GM19395 (cell line): ENCODE results near the gene ZMYM1.
"Not testable (repeated sequence)": the region's sequence is repeated elsewhere in the genome, so short reads cannot be mapped to it uniquely, and the experiment has no call there.

ENCODE experiments used
- ATAC-seq: cut with Tn5 transposase; IDR thresholded peaks from one replicate; pipeline ENCODE4 v1.9.1; 2021; ENCODE audit warnings: mild to moderate bottlenecking, moderate library complexity; ENCODE audit not compliant: unreplicated experiment

Gene ZMYM1

DNA sequence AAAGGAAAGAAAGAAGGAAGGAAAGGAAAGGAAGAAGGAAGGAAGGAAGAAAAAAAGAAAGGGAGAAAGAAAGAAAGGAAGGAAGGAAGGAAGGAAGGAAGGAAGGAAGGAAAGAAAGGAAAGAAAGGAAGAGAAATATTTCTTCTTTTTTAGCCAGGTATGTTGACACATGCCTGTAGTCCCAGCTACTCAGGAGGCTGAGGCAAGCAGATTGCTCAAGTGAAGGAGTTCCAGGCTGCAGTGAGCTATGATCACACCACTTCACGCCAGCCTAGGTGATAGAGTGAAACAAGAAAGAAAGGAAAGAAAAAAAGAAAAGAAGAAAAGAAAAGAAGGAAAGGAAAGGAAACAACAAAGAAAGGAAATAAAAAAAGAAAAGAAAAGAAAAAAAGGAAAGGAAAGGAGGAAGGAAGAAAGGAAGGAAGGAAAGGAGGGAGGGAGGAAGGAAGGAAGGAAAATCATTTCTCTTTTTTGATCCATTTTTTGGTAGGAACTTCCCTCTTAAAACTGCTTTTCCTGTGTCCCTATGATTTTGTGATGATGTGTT, 5.8 kb upstream of the ZMYM1 start:
- no peak for ATAC-seq

GRCh38 chr1:35076426-35076825, 2.8 kb upstream of the ZMYM1 start:
- ATAC-seq = not testable (repeated sequence)

DNA sequence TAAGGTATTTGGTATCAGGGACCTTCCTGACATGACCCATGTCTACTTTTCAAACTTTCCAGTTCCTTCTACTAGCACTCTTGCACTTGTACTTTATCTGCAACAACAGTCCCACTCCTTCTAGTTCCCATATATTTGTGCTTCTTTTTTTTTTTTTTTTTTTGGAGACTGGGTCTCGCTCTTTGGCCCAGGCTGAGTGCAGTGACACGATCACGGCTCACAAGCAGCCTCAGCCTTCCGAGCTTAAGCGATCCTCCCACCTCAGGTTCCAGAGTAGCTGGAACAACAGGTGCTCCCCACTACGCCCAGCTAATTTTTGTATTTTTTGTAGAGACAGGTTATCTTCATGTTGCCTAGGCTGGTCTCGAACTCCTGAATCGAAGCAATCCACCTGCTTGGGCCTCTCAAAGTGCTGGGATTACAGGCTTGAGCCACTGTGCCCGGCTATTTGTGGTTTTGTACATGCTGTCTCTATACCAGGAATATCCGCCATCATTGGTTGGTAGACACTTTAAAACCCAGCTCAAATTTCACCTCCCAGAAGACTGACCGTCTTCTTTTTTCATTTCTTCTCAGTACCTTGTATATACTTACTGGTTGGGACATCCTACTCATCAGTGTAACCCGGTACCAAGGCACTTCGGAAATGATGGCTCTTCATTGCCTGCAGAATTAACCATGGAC, 1.1 kb downstream of the ZMYM1 start:
- no peak for ATAC-seq

- ATAC-seq = no peak
These were observed 6.2 kb downstream of the ZMYM1 start for GRCh38 chr1:35085421-35085820.

DNA sequence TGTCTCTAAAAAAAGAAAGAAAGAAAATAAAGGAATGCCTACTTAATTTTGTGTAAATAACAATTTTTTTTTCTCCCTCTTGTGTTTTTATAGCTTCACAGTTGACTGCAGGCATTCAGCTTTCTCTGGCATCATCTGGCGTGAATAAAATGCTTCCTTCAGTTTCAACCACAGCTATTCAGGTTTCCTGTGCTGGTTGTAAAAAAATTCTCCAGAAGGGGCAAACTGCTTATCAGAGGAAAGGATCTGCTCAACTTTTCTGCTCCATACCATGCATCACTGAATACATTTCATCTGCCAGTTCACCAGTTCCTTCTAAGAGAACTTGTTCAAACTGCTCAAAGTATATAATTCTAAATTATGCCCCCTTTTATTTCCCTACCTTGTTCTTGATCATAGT, 18.0 kb downstream of the ZMYM1 start:
- no peak for ATAC-seq

DNA sequence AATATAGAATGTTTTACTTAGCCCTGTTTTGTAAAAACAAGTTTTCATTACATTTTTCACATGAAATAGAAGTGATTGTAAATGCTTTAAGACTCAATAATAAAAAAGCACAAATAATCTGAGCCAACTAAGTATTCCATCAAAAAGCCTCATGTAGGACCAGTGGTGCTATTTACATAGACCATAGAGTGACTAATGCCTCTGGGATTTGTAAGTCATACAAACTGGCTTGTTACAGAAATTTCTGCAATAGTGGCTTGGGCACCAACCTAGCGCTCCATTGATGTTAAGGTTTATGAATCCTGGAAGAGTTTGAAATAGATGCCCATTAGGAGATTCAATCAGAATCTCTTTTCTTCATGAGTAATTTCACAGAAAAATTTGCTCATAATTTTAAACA, 31.9 kb downstream of the ZMYM1 start:
- no peak for ATAC-seq

DNA sequence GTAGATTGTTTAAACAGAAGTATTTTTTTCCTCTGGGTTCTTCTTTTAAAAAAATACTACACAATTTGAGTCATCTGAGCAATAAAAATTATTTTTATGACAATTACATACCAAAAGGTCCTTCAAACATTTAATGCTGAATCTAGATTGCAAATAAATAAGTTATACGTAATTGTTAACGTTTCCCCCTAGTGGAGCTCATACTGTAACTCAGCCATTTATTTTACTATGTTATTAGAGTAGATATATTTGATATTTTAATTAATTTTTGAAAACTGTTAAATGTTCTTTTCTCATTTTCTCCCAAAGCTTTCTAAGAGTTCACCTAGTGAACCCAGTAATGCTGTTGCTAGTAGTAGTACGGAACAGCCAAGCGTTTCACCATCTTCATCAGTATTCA, 33.5 kb downstream of the ZMYM1 start:
- no peak for ATAC-seq

GRCh38 chr1:35115459-35116383, 36.5 kb downstream of the ZMYM1 start:
- ATAC-seq = no peak

DNA sequence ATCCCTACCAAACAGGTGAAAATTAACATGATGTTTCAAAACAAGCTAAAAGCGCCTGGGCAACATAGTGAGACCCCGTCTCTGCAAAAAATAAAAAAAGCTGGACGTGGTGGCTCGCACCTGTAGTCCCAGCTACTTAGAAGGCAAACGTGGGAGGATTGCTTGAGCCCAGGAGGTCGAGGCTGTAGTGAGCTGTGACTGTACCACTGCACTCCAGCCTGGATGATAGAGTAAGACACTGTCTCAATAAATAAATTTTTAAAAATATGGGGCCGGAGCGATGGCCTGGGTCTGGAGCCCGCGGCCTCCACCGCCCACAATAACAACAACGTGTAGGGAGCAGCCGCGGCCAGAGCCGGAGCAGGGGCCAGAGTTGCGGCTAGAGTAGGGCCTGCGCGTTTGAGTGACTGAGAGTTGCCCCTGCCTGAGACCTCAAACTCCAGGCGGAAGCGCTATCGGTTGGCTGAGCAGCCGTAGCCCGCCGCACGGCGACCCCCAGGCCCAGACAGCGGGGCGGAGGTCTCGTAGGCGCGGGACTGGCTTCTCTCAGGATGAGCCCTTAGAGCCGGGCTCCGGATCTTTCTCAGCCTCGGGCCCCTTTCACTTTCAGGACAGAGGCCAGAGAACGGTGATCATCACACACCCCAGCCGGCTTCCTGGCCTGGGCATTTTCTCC, 41.4 kb downstream of the ZMYM1 start:
- peak; percentile 68 for ATAC-seq

DNA sequence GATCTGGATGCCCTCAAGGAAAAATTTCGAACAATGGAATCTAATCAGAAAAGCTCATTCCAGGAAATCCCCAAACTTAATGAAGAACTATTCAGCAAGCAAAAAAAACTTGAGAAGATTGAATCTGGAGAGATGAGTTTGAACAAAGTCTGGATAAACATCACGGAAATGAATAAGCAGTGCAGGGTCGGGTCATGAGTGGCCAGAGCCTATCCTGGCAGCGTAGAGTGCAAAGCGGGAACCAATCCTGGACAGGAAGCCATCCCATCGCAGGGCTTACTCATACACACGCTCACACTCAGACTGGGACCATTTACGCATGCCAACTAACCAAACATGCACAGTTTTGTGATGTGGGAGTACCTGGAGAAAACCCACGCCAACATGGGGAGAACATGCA, 43.1 kb downstream of the ZMYM1 start:
- ATAC-seq = no peak

DNA sequence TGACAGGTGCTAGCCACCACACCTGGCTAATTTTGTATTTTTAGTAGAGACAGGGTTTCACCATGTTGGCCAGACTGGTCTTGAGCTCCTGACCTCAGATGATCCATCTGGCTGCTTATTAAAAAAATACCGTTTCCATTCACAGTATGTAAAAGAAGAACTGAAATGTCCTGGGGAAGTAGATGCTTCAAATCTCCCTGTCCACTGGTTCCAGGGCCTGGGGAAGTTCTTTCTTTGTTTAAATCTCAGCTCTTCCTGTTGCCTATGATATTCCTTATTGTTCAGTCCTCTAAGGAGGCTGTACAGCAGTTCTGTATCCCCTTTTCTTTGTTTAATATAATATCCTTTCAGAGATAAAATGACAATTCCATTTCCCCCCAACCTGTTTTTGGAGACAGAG, 47.4 kb downstream of the ZMYM1 start:
- no peak for ATAC-seq

DNA sequence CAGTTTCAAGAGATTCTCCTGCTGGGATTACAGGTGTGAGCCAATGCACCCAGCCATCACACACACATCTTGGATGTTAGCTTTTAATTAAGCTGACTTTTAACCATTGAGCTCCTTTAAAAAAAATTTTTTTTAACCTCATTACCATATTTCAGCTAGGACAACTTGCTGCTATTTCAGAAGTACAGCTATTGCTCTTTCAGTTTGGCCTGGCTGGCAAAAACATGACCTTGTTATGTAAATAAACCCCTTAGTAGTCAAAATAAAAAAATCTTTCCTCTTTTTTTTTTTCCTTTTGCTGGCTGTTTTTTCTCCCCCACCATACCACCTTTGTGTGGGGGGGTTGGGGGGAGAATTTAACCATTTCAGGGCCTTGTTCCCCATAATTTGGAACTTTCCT, 49.9 kb downstream of the ZMYM1 start:
- no peak for ATAC-seq

GRCh38 chr1:35136780-35137179, 57.6 kb downstream of the ZMYM1 start:
- no peak for ATAC-seq

GRCh38 chr1:35137590-35137989, 58.4 kb downstream of the ZMYM1 start:
- not testable (repeated sequence) for ATAC-seq

DNA sequence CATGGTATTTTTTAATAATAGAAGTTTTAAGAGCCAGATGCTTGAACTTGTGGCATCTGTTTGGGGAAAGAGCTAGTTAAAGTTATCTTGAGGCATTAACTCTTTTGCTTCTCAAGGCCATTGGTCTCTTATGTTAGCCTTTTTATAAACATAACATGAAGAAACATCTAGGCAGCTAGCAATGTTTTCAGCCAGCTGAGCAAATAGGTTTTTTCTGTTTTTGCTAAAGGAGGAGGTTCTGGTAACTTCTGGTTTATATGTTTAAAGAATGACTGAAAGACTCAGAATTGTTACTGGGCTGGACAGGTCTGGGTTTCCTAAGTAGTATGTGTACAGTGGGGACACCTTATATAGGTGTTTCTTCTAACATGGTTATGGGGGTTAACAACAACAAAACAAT, 63.1 kb downstream of the ZMYM1 start:
- ATAC-seq = not testable (repeated sequence)

DNA sequence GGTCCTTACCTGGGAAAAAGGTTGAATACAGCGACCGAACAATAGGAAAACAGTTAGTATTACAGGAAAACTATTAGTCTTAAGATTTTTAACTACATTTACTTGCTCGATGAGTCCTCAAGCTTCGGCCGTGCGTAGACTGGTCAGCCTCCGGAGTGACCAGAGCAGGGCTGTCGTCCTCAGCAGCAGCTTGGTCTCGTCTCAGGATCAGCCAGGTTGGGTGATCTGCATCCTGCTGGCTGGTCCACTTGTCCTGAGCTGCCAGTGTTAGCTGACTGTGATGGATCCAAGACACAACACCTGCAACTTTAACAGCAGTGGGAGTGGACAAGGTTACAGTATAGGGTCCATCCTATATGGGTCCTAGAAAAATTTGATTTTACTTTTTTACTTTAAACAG, 63.5 kb downstream of the ZMYM1 start:
- ATAC-seq = not testable (repeated sequence)

DNA sequence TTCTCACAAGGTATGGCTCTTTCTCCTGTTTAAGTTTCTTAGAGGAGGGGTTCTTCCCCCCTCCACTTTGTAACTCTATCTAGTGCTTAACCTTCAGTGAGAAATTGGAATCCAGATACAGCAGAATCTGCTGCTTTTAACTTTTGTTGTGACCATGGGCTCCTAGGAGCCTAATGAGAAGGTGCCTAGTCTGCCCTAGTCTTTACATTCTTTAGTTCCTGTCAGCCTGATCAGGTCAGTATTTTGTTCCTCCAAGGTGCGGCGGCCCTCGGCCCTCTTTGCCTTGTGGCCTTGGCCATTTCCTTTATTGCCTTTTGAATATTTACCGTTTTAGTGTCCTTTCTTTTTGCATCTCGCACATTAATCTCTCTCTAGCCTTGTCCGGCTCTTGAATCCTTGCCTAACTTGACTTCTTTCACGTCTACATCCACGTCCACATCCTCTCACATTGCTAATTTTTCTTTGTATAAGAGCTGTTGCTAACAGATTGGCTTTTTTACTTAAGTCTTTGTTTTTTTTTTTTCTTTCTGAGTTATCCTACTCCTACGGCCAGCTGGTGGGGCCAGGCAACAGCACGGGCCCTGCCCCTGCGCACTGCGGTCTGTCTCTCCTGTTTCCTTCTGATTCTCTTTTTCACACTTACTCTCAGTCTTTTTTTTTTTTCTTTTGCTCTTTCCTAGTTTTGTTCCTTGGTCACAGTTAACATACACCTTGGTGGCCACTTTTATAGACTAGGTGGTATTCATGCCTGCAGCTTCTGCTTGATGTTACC, 64.7 kb downstream of the ZMYM1 start:
- ATAC-seq = no peak

DNA sequence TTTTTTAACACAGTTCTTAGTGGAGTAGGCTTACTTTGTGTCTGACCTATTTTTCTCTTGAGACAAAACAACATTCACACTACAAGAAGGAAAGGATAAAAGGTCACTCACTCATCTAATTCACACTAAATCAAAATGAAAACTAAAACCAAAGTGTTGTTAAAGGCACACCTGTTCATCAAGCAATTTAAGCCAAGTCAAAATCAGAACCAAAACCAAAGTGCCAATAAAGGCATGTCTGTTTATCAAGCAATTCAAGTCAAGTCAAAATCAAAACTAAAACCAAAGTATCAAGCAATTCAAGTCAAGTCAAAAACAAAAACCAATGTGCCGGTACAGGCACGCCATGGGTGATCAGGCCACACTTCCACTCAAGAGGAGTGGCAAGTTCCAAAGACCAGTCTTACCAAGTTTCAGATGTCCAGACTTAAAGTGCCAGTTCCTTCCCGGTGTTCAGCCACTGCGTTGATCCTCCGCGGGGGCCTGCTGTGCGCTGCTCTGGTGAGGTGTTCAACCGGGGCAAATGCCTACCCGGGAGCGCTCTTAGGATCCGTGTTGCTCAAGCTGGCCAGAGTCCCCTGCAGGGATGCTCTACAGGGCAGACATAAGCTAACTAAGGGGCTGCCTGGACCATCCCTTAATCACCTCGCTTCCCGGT, 66.8 kb downstream of the ZMYM1 start:
- not testable (repeated sequence) for ATAC-seq

DNA sequence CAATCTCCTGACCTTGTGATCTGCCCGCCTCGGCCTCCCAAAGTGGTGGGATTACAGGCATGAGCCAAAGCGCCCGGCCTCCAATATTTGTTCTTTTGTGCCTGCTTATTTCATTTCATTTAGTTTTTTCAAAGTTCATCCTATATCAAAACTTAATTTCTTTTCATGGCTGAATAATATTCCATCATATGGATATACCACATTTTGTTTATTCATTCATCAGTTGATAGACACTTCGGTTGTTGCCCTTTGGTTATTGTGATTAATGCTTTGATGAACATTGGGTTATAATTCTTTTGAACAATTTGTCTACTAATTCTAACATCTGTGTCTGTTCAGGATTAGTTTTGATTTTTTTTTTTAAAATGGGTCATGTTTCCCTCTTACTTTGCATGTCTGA, 72.0 kb downstream of the ZMYM1 start:
- no peak for ATAC-seq

- ATAC-seq = no peak
These were observed 85.7 kb downstream of the ZMYM1 start for GRCh38 chr1:35164893-35165292.
